GM23248 (cell line): ENCODE results near the gene ZNF606.

Experiments used
- EZH2 ChIP-seq: fragments of 200-600 bp; sonication (generic); IDR thresholded peaks from 2 replicates; pipeline ENCODE4 v1.6.1; 2018; ENCODE audit warnings: antibody characterized with exemption, mild to moderate bottlenecking; ENCODE audit not compliant: insufficient read depth, poor library complexity, severe bottlenecking
- EZH2phosphoT487 ChIP-seq: fragments of 200-600 bp; sonication (generic); IDR thresholded peaks from 2 replicates; pipeline ENCODE4 v1.6.1; 2018; ENCODE audit warnings: antibody characterized with exemption, moderate library complexity, mild to moderate bottlenecking, low read depth; ENCODE audit not compliant: insufficient read depth

- TF ChIP-seq EZH2, result no peak
- no peak for TF ChIP-seq EZH2phosphoT487
These were observed 75.0 kb downstream of the ZNF606 start for GRCh38 chr19:57927587-57927986.
